ENCODE results near the gene FNTB.

FNTB gene

GRCh38 chr14:64953310-64953654 lies 33.4 kb upstream of the FNTB start:
- no peak for DNase-seq

GRCh38 chr14:64953661-64954060 lies 33.0 kb upstream of the FNTB start:
- no peak for DNase-seq

DNA sequence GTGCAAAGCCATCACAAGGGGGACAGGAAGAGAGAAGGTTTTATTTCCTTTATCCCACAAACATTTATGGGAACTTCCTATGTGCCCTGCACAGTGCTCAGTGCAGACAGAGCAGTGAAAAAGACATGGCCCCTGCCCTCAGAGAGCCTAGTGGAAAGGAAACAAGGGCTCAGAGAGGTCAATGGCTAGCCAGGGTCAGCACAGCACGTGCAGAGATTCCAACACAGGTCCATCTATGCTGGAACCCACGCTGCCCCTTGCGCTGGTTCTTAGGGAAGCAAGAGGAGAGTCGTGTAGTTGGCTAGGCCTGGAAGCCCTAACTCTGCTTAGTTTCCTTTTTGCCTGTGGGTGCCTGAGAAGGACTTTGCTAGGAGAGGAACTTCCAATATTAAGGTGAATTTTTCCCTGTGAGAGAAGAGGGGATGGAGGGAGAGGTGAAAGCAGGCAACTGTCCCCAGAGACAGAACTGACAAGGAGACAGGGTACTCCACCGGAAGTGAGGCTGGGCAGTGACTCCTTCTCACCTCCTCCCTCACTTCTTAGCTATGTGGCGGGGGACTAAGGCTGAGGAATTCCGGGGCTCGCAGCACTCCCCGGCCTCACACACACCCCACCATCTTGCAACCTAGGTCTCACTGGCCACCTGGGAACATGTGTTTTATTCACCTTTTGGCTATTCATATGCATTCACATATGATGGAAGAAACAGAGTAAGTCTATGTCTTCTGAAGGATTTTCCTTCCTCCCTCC lies 32.0 kb upstream of the FNTB start:
- DNase-seq, result no peak

DNA sequence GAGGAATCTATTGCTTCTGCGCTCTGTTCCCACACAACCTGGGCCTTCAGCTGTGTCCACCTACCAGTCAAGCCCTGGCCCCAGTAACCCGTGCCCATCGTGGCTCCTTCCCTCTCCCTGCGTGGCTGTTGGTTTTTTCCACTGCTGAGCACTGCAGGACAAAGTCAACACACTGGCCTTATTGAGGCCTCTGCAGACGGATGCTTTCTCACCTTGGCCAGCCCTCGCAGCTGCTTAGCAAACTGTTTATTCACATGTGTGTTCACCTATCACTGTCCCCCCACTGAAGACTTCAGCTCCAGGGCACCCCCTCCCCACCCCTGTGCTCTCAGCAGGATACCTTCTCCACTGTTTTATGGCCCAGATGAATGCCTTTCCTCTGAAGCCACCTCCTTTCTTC lies 31.4 kb upstream of the FNTB start:
- DNase-seq, result no peak

- no peak for DNase-seq
Measured at GRCh38 chr14:64956697-64957406, 29.8 kb upstream of the FNTB start.

- no peak for DNase-seq
Measured at GRCh38 chr14:64958201-64958600, 28.5 kb upstream of the FNTB start.

DNA sequence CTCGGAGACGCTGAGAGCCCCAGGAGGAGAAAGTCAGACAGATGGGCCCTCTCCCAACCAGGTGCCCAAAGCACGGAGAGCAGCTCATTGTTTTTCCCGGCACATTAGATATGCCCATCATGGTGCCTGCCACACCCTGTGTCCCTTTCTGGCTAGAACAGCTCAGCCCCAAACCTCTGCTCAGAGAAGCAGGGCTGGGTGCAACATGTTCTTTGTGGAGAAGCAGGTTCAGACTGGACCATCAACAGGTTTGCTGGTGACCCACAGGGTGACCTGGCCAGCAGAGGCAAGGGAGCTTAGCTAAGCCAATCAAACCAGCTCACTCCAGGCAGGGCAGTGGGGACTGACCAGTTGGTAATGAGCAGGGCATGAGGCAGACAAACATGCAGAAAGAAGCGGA lies 28.0 kb upstream of the FNTB start:
- DNase-seq, result no peak

DNA sequence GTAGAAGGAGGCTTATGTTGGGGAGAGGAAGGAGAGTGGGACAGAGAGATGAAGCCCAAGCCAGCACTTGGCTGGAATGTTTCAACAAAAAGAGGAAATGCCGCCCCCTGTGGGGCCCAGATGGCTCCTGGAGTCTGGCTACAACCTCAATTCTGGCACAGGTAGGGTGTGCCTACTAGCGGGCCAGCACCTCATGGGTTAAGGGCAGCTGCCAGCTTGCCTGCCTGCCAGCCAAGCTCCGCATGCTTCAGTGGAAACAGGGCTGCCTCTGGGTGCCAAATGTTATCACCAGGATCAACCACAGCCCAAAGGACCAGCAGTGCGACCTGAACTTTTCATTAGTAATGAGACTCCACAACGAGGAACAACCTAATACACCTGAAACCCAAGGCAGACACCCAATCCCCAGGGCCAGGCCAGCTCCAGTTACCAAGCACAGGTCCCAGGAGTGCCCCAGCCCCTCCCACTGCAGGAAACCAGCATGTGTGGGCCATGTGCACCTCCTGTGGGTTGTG lies 25.9 kb upstream of the FNTB start:
- no peak for DNase-seq

GRCh38 chr14:64963611-64964010 lies 23.1 kb upstream of the FNTB start:
- DNase-seq, result no peak

- no peak for DNase-seq
Measured at GRCh38 chr14:64965356-64966000, 21.2 kb upstream of the FNTB start.

GRCh38 chr14:64966976-64967375 lies 19.7 kb upstream of the FNTB start:
- DNase-seq, result no peak

- DNase-seq, result no peak
Measured at GRCh38 chr14:64968167-64968566, 18.5 kb upstream of the FNTB start.

GRCh38 chr14:64968651-64969050 lies 18.0 kb upstream of the FNTB start:
- no peak for DNase-seq

- no peak for DNase-seq
Measured at GRCh38 chr14:64970041-64970440, 16.7 kb upstream of the FNTB start.

GRCh38 chr14:64970776-64971477 lies 15.8 kb upstream of the FNTB start:
- DNase-seq, result no peak

- no peak for DNase-seq
Measured at GRCh38 chr14:64971491-64971942, 15.2 kb upstream of the FNTB start.

DNA sequence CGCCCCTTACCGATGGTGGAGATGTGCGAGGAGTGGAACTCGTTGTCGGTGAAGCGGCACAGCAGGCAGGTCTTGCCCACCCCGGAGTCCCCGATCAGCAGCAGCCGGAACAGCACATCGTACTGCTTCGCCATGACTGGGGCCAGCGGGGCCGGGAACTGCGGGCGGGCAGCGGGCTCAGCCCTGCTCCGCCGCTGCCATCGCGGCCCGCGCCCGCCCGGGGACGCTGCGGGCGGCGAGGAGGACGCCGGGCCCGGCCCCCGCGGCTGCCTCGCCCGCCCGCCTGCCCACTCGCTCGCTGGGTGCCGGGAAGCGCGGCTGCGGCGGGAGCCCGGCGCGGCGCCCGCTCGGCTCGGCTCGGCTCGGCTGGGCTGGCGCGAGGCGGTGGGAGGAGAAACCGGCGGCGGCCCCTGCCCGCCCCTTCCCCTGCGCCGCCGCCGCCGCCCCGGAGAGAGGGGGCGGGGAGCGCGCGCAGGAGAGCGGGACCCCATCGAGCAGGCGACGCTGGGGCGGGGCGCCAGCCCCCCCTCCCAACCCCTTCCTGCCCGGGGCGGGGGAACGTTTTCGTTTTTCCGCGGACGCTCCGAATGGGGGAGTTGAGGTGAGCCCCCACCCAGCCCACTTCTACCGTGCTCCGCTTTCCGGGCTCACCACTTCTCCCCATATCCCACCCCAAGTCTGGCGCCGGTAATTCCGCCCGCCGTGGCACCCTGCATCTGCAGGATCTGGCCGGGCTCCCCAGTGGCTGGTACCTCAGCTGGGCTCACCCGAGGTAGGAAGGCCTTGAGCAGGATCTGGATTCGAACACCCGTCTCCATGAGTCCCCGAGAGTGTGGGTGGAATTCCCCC lies 14.5 kb upstream of the FNTB start, which contains the start of gene RAB15:
Gene RAB15, minus strand, starts transcription at position 394 of the 849 bp plus-strand sequence. Its CDS starts 260 bp downstream, at position 134.
- no peak for DNase-seq

DNA sequence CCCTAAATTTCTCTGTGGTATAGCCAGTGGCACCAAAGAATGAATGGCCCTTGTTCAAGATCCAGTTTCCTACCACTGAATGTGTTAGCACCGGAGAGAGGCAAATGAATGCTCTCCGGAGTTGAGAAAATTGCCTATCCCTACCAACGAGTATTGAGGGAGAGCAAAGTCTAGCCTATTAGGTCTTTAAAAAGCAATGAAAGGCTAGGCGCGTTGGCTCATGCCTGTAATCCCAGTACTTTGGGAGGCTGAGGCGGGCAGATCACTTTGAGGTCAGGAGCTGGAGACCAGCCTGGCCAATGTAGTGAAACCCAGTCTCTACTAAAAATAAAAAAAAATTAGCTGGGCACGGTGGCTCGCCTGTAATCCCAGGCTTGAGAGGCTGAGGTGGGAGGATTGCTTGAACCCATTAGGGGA lies 13.7 kb upstream of the FNTB start:
- no peak for DNase-seq

- DNase-seq, result no peak
Measured at GRCh38 chr14:64973826-64974225, 12.9 kb upstream of the FNTB start.

DNA sequence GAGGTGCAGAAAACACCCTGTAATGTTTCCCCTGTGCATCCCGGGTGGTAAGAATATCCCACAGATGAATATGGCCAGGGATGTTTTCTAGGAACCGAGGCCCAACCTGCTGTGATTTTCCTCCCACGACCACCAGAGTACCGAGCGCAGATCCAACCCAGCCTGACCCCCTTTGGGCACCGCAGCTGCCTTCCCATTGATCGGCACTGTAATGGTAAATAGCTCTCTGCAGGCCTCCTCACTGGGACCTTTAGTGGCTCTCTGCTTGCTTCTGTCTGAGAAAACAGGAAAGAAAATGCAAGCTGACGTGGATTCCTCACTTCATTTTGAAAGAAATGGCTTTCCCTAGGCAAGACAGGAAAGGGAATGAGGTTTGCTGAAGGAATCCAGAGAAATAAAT lies 12.1 kb upstream of the FNTB start:
- DNase-seq, result no peak

- DNase-seq, result no peak
Measured at GRCh38 chr14:64979336-64980074, 7.2 kb upstream of the FNTB start.

All from NCI-H1048 (cell line).